HG03457 (cell line): Measurements from ENCODE around the gene ZNF184.

ENCODE experiments used
- ATAC-seq: cut with Tn5 transposase; IDR thresholded peaks from one replicate; pipeline ENCODE4 v1.9.1; 2021; ENCODE audit warnings: moderate number of reproducible peaks; ENCODE audit not compliant: unreplicated experiment

The ZNF184 gene

DNA sequence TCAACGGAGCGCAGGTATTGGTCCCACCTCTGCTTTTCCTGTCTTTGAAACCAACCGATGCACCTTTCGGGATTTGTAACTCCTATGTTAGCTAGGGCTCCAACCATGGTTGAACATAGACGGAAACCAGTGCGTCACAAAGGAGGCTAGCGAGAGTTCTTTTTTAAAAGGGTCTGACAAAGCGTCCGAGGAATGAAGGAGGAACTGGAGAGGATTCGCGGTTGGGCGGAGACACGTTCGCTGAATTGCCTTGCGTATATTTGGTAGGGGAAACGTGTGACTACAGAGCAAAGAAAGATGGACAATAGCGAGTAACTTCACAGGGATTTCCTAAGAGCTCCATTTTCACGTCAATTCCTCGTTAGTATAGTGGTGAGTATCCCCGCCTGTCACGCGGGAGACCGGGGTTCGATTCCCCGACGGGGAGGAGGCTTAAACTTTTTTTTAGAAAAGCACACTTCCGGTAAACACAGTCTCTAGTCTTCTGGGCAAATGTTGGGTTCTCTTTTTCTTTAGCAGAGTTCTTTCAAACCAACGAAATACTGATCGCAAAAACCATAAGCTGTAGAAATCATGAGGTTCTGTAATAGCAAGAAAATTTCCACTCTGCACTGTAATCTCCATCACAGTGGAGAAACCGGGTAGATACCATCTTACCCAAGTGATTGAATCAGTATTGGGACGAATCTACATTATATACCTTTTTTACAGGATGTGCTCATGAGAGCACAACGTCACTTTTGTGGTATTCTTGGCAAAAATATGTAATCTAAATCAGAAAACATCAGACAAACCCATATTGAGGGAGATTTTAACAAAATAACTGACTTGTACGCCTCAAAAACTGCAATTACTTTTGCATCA, 6.6 kb upstream of the ZNF184 start:
- ATAC-seq: peak; percentile 36

DNA sequence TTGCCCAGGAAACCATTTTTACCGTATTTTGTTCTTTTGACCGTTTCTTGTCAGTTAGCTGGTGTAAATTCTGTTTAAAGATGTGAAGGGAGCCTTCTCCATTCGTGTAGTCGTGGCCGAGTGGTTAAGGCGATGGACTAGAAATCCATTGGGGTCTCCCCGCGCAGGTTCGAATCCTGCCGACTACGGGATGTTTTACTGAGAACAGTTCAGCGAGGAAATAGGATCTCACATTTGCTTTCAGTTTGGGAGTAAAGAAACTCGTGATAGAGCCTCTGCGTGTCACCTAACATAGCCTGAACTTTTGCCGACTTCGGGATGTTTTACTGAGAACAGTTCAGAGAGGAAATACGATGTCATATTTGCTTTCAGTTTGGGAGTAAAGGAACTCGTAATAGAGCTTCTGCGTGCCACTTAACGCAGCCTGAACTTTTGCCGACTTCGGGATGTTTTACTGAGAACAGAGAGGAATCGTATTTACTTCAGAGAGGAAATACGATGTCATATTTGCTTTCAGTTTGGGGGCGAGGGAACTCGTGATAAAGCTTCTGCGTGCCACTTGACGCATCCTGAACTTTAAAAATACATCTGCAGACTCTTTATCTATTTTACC, 5.9 kb upstream of the ZNF184 start:
- peak; percentile 47 for ATAC-seq

DNA sequence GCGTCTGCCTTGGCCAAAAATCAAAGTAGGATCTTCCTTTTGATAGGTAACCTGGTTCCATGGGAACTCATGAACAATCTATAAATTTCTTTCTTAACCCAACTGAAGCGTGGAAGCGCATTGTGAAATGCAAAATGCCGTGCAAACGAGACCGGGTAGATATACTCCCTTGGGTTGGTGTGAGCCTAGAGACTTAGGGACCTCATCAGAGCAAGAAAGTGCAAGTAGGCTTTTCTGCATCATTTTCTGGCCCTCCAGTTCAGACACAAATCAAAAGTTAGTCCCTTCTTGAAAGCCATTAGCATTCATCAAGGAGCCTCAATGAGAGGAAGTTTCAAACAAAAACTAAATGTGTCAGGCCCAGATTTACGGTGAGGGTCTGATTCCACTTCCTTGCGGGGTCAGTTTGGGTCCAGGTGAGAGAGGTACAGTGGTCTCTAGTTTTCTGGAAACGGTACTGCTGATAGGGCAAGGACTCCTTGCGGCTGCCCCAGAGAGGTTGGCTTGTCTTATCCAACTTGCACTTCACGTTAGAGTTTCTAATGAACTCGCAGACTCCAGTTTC, 5.3 kb upstream of the ZNF184 start:
- peak; percentile 3 for ATAC-seq

DNA sequence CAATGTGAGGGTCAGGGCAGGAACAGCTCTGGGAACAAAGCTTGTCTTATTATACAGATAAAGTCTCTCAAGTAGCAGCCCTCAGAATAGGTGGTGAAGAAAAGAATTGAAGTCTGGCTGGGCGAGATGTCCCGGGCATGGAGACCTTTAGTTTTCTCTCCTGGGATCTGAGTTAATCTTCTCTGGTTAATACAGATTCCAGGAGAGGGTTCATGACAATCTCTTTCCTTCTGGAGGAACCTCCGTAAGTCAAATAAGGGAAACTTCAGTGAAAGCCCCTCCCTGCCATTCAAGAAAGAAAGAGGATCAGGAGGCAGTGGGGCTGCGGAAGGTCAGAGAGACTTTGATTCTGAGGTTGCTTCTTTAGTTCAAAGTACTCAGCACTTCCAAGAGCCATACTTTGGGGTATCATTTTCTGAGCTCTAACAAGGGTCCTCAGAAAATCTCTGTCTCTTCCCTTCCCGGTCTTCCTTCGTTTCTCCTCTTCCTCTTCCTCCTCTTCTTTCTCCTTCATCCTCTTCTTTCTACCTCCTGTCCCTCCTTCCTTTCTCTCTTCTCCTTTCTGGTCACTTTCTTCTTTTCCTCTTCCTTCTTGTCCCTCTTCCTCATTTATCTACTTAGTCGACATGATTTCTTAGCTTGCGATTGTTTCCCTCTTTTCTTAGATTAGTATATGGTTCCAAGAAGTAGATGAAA, 4.6 kb upstream of the ZNF184 start:
- no peak for ATAC-seq

DNA sequence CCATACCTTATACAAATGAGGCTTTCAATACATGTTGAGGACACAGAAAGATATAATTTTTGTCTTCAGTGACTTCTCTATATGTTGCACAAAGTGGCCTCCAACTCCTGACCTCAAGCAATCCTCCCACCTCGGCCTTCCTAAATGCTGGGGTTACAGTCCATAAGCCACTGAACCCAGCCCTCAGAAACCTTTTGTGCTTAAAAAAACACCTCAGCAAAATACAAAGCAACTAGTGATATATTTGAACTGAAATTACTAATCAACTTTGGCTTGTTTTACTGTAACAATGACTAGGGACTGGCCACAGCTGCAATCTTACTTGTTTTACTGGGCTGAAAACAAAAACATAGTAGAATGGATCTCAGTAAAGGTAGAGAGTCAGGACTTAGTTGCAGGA, 3.2 kb upstream of the ZNF184 start:
- no peak for ATAC-seq

DNA sequence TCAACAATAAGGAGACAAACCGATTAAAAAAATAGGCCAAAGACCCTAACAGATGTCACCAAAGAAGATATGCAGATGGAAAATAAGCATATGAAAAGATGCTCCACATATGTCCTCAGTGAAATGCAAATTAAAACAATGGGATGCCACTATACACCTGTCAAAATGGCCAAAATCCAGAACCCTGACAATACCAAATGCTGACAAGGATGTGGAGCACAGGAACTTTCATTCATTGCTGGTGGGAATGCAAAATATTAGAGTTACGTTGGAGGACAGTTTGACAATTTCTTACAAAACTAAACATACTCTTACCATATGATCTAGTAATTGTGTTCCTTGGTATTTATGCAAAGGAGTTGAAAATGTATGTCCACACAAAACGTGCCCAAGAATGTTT, 1.8 kb upstream of the ZNF184 start:
- no peak for ATAC-seq

DNA sequence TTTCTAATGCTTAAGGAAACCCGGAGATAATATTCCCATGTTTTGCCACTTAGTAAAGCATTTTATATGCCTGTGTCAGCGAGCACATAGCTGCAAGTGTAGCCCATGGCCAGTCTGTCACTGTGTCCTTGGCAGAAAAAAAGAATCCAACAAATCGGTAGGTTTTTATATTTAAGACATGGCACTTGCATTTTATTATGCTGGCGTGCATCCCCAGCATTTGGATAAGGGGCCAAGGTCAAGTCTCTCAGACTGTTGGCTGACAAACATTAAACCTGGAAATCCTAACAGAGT, 1.2 kb upstream of the ZNF184 start:
- ATAC-seq: no peak

DNA sequence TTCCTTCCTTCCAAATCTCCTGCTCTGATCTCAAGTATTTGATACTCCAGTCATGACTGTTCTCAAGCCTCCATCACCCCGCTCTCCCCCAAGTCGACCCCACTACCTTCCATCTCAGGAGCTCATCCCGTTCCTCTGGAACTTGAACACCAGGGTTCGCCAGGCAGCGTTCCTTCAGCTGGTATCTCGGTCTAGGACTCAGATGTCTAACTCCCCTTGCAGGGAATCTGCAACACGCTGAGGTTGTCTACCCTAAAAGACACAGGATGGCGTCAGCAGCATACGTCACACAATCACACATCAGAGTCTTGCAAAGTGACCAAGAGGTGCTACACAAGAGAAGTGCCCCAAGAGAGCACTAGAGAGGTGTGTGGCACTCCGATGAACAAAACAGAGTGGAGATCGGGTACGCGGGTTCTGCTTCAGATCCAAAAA, 706 bp downstream of the ZNF184 start:
- peak; percentile 28 for ATAC-seq

DNA sequence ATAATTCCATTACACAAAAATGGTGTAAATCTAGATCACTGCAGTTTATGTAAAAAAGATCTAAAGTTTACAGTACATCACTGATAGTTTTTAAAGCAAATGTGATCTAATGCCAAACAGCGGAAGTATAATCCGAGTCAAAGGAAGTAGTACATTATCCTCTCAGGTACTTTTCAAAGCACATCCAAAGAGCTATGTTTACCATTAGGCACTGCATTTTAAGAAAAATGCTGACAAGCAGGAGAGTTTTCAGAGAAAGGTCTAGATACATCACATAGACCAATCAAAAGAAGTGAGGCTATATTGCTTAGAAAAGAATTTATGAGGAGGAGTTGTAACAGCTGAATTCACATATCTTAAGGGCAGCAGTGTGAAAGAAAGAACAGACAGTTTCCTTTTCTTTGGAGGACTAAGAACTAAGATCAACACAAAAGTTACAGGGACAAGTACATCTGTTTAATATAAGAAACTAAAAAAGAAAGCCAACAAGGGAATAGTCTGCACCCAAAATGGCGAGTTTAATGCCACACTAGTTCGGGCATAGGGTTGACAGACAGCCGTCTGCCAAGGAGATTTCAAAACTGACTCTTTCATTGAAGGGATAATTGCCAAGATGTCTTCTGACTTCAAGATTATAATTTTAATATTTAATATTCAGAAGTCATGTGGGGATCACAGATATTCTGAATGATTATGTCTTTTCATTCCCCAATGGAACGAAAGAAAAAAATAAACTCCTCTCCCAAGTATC, 1.4 kb downstream of the ZNF184 start:
- no peak for ATAC-seq

DNA sequence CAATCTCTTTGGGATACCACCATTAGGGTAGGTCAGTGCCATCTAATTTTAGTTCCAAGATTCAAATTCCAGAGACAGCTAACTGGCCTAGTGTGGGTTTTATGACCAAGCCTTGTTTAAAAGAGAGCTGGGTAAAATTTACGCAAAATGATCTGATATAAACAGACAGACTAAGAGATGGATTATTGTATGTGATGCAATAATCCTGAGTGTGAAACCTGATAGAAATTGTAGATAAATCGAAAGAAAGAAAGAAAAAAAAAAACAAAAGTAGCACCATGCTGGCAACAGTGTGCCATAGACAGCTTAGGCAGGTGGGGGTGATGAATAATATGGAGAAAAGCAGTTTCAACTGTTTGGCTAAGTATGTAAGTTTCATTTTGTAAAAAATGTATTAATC, 2.9 kb downstream of the ZNF184 start:
- ATAC-seq: no peak

DNA sequence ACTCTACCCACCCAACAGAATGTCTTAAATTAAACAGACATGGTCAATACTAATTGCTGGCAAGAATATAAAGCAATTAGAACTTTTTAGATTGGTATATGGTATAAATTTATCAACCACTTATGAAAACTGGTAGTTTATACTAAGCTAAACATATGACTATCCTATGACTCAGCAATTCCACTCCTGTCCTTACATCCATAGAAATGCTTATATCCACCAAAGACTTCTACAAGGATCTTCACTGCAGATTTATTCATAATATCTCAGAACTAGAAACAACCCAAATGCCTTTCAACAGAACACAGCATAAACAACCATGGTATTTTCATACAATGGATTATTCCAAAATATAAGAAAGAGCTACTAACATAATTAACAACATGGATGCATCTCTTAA, 4.6 kb downstream of the ZNF184 start:
- no peak for ATAC-seq

DNA sequence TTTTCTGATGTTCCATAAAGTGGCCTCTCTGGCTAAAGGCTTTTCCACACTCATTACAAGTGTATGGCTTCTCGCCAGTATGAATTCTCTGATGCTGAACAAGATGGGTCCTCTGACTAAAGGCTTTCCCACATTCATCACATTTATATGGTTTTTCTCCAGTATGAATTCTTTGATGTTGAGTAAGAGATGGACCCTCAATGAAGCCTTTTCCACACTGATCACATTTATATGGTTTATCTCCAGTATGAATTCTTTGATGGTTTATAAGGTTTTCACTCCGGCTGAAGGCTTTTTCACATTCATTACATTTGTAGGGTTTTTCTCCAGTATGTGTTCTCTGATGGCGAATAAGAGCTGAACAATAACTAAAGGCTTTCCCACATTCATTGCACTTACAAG, 20.4 kb downstream of the ZNF184 start:
- ATAC-seq: no peak

DNA sequence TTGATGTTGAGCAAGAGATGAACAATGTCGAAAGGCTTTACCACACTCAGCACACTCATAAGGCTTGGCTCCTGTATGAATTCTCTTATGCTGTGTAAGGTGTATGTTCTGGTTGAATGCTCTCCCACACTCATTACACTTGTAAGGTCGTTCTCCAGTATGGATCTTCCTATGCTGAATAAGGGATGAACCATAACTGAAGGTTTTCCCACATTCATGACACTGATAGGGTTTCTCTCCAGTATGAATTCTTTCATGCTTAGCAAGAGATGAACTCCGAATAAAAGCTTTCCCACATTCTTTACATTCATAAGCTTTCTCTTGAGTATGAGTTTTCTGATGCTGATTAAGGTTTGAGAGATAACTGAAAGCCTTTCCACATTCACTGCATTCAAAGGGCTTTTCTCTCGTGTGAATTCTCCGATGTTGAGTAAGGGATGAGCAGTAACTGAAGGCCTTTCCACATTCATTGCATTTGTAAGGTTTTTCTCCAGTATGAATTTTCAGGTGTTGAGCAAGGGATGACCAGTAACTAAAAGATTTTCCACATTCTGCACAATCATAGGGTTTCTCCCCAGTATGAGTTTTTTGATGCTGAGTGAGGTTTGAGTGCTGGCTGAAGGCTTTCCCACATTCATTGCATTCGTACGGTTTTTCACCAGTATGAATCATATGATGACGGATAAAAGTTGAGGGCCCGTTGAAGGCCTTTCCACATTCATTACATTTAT, 21.1 kb downstream of the ZNF184 start:
- ATAC-seq: no peak

DNA sequence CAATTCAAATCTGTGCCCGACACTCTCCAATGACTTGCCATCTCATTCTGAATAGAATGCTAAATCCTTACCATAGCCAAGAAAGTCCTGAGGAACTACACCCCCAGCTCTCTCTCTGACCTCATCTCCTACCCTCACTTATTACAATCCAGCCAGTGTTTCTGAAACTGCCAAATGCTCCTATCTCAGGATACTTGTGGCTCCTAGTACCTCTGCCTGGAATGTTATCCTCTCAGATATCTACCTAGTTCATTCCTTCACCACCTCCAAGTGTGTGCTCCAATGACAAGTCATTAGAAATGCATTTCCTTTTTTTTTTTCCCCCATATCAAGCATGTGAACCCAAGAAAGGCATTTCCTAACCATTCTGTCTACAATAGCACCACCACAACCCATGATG, 24.4 kb downstream of the ZNF184 start:
- no peak for ATAC-seq

DNA sequence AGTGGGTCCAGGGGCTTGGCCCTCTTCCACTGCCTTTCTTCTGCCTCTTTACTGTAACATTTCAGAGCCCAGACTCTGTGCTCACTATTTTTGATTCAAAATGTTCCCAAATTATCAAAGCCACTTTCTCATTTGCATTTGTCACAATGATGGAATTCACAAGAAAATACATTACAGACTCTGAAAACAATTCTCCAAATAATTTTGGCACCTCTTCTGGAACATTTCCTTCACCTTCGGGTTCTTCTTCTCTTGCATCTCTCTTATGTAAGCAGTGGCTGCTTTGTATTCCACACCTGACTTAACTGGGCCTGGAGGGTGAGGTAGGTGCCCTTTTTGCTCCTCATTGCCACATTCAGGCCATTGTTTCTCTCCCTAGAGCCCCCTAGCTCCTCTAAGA, 30.0 kb downstream of the ZNF184 start:
- ATAC-seq: no peak

DNA sequence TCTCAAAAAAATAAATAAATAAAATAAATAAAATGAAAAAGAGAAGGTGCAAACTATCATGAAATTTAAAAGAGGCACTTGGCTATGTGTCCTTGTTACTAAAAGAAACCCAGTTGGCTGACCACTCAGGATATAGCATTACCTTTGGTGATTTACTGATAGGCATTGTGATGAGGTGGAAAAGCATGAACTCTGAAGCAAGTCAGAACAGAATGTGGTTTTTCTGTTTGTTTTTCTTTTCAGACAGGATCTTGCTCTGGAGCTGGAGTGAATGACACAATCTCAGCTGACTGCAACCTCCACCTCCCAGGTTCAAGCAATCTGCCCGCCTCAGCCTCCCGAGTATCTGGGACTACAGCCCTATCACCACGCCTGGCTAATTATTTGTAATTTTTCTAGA, 31.9 kb downstream of the ZNF184 start:
- ATAC-seq: no peak

DNA sequence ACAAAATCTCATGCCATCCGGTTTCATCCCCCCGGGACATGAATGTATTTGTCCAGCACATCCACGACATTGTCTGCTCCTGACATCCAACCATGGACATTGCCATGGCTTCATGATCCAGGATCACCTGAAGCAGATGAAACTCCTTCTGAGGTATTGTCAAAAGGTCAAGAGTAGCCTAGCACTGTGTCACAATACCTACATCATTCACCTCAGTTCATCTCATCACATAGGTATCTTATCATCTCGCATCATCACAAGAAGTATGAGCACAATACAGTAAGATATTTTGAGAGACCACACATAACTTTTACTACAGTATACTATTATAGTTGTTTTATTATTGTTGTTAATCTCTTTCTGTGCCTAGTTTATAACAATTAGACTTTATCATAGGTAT, 33.5 kb downstream of the ZNF184 start:
- ATAC-seq: no peak

DNA sequence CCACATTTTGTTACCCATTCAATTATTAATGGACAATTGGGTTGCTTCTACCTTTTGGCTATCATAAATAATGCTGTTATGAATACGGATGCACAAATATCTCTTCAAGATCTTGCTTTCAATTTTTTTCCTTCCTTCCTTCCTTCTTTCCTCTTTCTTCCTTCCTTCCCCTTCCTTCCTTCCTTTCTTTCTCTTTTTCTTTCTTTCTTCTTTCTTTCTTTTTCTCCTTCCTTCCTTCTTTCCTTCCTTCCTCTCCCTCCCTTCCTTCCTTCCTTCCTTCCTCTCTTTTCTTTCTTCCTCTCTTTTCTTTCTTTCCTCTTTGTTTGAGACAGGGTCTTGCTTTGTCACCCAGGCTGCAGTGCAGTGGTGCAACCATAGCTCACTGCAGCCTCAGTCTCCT, 39.2 kb downstream of the ZNF184 start:
- ATAC-seq: no peak

DNA sequence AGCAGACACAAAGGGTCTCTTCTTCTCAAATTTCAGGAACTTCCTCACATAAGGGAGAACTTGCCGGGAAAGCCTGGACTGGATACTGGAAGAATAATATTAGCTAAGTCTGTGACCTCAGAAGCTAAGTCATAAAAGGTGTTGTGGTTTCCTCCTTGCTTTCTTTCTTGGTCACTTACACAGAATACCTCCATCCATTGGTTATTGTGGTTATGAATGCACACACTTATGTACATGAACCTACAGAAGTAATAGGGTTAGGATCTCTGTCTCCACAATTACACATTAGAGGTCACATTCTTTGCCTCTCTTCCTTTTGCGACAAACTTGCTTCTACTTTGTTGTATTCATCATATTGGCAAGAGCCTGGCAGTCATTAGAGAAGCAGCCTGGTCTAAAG, 43.9 kb downstream of the ZNF184 start:
- no peak for ATAC-seq

DNA sequence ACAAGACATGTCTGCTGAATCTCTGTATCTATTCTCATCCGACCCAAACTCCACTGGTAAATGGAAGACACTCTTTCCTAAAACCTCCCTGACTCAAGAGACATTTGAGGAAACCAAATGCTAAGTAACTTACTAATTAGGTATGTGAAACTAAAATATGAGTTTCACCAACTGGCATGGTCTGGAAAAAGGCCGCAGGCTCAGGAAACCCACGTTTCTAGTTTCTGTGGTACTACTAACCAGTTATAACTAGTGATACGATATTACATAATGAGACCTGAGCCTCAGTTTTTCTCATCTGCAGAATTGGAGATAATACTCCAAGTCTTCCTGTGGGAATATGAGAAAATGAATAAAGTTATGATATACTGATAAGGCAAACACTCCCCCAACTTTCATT, 44.4 kb downstream of the ZNF184 start:
- no peak for ATAC-seq
